ENCODE measurements around the gene AFF1.
"Not testable (repeated sequence)": the region's sequence is repeated elsewhere in the genome, so short reads cannot be mapped to it uniquely, and the experiment has no call there.

The AFF1 gene

DNA sequence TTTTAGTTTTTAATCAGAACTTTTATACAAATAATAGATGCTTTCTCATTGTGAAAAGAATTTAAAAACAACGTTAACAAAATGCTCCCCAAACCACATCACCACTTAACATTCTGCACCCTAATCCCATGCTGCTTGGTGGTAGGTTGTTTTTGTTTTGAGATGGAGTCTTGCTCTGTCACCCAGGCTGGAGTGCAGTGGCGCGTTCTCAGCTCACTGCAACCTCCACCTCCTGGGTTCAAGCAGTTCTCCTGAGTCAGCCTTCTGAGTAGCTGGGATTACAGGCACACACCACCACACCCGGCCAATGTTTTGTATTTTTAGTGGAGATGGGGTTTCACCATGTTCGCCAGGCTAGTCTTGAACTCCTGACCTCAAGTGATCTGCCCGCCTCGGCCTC is 102.4 kb downstream of the AFF1 start:
- not testable (repeated sequence) for DNase-seq (ENCODE audit: low read depth in 2 of 2)

GRCh38 chr4:87037671-87038334 is 103.0 kb downstream of the AFF1 start:
- DNase-seq (ENCODE audit: low read depth in 2 of 2): no peak

- DNase-seq (ENCODE audit: low read depth in 2 of 2): no peak
Measured at GRCh38 chr4:87038837-87039615, 104.2 kb downstream of the AFF1 start.

GRCh38 chr4:87041141-87041540 is 106.3 kb downstream of the AFF1 start:
- no peak for DNase-seq (ENCODE audit: low read depth in 2 of 2)

DNA sequence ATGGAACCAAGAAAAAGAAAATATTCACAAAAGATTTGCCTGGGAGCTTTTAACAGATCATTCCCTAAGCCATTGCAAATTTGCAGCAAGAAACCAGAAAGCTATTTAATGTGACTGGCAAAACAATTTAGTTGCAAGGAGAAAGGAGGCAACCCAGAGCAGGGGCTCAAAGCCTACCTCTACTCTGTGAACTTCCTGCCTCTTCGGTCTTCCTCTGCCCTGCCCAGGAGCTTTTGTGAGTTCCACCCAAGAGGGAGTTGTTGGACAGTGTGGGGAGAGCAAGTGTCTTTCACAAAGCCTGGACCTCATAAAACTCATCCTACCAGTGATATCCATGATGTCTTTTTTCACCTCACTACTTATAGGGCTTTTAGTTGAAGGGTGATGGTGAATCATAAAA is 107.4 kb downstream of the AFF1 start:
- no peak for DNase-seq (ENCODE audit: low read depth in 2 of 2)

DNA sequence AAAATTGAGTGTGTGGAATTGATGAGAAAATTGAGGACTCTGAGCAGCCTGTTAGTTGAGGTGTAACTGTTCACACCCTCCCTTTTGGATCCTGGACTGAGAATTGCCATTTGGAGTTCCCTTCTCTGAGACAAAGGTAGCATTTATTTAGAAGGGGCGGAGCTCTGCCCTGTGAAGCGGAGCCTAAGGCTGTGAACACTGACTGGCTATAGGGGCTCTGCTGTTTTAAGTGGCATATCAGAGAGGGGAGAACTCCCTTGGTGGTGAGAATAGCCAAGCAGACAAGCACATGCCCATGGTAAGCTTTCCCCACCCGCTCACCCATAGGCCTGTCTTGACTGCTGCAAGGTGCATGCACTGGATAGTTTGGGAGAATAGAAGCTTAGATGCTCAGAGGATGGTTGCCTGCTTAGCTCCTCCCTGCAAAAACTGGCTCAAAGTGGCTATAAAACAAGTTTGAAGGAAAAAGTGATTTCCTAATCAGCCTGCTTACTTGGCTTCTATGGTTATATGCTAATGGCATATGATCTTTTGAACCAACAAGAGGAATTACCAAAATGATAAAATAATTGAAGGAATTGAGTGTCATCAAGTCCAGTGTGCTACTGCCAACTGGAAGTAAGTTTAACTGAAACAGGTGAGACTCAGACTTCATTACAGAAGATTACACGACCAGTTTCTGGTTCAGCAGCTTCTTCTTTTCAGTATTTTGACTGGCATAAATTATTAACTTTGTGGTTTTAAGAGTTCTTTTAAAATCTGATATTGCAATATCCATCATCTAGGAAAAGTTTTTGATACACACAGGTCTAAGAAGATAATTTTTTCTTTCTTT is 108.4 kb downstream of the AFF1 start:
- no peak for DNase-seq (ENCODE audit: low read depth in 2 of 2)

- DNase-seq (ENCODE audit: low read depth in 2 of 2): no peak
Measured at GRCh38 chr4:87044511-87045233, 109.9 kb downstream of the AFF1 start.

DNA sequence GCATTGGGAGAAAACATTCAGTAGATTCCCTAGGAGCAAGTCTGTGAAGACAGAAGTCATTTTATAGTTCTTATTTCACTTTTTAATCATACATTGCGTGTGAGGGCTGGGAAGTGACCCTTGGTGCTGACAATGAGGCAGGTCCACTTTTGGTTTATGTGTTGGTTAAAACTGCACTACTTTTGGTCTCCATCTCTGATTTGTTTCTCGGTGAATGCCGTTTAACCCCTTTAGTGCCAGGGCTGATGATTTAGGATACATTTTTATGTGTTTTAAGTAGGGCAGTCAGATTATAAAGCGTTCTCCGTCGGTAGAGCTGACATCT is 110.4 kb downstream of the AFF1 start:
- no peak for DNase-seq (ENCODE audit: low read depth in 2 of 2)

GRCh38 chr4:87045659-87046058 is 110.8 kb downstream of the AFF1 start:
- DNase-seq (ENCODE audit: low read depth in 2 of 2): no peak

- DNase-seq (ENCODE audit: low read depth in 2 of 2): no peak
Measured at GRCh38 chr4:87046121-87046551, 111.3 kb downstream of the AFF1 start.

DNA sequence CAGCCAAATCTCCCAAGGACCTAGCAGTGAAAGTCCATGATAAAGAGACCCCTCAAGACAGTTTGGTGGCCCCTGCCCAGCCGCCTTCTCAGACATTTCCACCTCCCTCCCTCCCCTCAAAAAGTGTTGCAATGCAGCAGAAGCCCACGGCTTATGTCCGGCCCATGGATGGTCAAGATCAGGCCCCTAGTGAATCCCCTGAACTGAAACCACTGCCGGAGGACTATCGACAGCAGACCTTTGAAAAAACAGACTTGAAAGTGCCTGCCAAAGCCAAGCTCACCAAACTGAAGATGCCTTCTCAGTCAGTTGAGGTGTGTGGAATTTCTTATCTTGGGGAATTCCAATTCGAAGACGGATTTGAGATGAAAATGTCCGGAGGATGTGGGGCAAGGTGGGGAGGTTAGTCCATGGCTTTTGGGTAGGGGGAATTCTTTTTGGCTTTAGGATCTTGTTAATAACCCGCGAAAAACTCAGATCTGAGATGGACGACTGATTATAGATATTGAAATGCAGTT is 112.5 kb downstream of the AFF1 start:
- DNase-seq (ENCODE audit: low read depth in 2 of 2): no peak

DNA sequence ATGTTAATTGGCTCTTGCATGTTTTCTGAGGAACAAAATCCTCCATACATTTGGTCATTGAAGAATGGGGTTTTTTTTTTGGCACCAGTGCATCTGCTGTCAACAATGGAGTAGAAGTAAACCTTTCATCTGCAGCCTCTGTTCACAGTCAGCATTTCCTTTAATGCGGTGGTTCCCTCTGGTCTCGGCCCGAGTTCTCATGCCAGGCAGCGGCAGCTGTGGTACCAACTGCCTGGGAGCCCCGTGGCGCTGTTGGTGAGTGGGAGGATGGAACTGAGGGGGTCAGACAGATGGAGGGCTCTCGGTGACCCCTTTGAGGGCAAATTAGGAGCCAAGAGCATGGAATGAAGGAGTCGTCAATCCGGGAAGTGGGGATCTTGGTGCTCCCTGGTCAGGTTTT is 114.7 kb downstream of the AFF1 start:
- no peak for DNase-seq (ENCODE audit: low read depth in 2 of 2)

- DNase-seq (ENCODE audit: low read depth in 2 of 2): no peak
Measured at GRCh38 chr4:87050596-87050995, 115.8 kb downstream of the AFF1 start.

DNA sequence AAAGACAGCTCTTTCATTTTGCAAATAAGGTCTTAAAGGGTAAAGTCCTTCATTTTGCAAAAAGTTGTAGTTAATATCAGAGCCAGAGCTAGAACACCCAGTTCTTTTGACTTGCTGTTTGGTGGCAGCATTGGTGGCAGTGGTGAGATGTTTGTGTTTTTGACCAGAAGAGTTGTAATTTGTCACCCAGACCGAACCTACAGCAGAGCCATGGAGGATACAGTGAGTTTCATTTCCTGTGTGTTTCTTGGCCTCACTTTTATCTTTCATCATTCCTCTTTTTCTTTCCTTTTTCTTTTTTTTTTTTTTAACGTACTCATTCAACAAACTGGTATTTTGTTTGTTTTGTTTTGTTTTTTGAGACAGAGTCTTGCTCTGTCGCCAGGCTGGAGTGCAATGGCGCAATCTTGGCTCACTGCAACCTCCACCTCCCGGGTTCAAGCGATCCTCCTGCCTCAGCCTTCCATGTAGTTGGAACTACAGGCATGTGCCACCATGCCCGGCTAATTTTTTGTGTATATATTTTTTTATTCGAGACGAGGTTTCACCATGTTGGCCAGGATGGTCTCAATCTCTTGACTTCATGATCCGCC is 116.4 kb downstream of the AFF1 start:
- DNase-seq (ENCODE audit: low read depth in 2 of 2): no peak

DNA sequence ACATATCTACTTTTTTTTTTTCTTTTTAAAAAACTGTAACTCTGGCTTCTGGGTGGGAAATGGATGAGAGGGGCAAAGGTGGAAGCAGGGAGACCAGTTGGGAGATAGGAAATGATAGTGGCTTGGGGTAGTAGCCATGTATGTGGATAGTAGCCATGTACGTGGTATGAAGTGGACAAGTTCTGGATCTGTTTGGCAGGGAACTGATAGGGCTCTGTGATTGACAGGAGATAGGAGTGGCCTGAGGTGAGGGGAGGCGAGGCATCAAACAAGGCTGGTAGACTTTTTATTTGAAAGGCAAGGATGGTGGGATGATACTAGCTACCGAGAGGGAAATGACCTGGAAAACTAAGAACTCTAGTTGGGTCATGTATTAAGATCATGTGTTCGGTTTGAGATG is 117.8 kb downstream of the AFF1 start:
- DNase-seq (ENCODE audit: low read depth in 2 of 2): no peak

GRCh38 chr4:87053176-87053658 is 118.4 kb downstream of the AFF1 start:
- DNase-seq (ENCODE audit: low read depth in 2 of 2): no peak

DNA sequence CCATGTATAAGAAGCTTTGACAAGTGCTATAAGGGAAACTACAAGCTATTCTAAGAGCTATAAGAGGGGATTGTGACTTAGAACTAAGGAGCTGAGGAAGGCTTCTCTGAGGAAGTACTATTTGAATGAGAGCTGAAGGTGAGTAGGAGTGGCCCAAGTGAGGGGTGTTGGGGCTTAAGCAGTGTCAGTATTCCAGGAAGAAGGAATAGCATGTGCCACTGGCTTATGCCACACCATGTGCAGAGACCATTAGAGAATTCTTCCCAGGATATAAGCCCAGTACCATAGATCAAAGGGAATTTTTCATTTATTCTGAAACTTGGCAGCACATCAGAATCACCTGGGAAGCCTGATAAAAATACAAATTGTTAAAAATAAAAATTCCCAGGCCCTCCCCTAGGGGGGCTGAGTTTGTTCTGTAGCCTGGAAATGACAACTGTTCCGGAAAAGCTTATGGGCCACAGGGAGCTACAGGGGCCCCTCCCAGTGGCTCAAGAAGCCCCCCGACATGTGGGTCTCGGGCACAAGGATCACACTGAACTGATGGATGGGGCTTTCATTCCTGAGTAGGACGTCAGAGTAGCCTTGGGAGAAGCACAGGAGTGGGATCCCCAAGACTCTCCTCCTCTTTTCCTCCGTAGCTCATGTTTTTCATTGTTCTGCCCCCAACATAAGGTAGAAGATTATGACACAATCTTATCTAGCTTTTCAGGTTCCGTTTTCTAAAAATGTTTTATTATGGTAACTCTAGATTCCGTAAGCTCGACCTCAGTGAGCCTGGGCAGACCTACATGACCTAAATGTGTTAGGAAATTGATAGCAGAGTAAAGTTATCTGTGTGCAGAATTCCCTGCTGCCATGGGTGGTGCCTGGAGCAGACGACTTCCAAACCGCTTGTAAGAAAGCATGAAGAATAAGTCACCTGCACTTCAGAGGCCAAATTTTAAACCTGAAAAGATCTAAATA is 119.3 kb downstream of the AFF1 start:
- no peak for DNase-seq (ENCODE audit: low read depth in 2 of 2)

DNA sequence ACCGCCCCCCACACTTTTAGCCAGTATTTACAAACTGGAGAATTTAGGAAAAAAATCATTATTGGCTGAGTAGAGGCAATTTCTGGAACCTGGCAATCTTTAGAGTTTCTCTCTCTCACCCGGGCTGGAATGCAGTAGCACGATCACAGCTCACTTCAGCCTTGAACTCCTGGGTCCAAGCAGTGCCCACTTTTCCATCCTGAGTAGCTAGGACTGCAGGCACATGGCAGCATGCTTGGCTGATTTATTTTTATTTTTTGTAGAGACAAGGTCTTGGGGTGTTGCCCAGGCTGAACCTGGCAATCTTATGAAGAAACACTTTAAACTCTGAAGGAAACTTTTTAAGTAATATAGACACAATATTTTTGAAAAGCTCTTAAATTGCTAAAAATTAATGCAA is 120.1 kb downstream of the AFF1 start:
- no peak for DNase-seq (ENCODE audit: low read depth in 2 of 2)

DNA sequence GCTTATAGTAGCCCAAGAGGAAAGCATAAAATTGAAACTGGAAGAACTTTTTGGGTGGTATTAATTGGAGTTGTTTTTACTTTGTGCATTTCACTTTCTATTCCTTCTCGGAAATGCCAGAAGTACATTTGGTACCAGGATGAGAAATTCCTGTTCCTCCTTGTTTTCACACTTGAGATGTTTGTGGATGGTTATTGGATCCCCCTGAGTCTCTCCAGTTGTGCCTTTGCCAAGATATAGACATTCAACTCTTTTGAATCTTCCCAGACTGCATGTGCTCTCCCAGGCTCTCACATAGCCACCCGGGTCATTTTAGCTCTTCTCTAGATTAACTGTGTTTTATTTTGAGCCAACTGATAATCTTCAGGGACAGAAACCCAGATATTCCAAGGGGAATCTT is 120.5 kb downstream of the AFF1 start:
- DNase-seq (ENCODE audit: low read depth in 2 of 2): no peak

- no peak for DNase-seq (ENCODE audit: low read depth in 2 of 2)
Measured at GRCh38 chr4:87056881-87057280, 122.1 kb downstream of the AFF1 start.
